ENCODE measurements around the gene TEX101. TPM values are rescaled to one million over a fixed set of nuclear protein-coding genes. Genes with fewer than 3 reads are reported as not detected.

TEX101 gene
- total RNA-seq, 6 experiments from 2014 or later = not detected

DNA sequence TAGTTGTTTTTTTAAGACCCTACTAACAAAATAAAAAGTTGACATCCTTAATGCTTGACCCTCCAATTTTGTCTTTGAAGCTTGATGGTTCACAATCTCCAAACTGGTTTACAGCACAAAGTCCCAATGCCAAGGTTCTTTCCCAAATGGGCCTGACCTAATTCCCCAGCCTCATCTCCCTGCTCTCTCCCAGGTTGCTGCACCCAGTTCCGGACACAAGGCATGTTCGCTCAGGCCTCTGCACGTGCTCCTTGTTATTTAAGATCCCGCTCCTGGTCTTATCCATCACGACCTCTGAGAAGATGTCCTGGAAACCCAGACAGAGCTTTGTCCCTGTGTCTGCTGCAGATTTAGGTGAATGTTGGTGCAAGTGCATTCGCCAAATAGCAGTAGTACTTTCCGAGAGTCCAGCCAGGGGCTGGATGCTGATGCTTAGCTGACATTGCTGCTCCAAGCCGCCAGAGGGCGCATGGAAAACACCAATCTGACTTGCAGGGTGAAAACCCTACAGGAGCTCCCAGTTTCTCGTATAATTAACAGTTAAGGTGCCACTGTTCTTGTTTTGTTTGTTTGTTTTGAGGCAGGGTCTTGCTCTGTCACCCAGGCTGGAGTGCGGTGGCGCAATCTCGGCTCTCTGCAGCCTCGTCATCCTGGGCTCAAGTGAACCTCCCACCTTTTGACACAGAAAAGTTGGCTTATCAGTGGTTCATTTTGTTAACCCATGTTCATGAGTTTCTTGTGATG is 32.2 kb downstream of the TEX101 start:
- H3K9me3 Mint-ChIP-seq = no peaks in the 10 kb centered on the region
- DNase-seq = peak; percentile 64
- TF ChIP-seq, protein P1, sequence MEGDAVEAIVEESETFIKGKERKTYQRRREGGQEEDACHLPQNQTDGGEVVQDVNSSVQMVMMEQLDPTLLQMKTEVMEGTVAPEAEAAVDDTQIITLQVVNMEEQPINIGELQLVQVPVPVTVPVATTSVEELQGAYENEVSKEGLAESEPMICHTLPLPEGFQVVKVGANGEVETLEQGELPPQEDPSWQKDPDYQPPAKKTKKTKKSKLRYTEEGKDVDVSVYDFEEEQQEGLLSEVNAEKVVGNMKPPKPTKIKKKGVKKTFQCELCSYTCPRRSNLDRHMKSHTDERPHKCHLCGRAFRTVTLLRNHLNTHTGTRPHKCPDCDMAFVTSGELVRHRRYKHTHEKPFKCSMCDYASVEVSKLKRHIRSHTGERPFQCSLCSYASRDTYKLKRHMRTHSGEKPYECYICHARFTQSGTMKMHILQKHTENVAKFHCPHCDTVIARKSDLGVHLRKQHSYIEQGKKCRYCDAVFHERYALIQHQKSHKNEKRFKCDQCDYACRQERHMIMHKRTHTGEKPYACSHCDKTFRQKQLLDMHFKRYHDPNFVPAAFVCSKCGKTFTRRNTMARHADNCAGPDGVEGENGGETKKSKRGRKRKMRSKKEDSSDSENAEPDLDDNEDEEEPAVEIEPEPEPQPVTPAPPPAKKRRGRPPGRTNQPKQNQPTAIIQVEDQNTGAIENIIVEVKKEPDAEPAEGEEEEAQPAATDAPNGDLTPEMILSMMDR (IDR thresholded peaks at IDR 0.05) = peak; percentile 99
- peaks cover 10% of the 10 kb centered on the region for H3K27me3 Mint-ChIP-seq (ENCODE audit: insufficient read depth)
- H3K36me3 Mint-ChIP-seq (ENCODE audit: low read depth) = no peaks in the 10 kb centered on the region
- H3K27ac Mint-ChIP-seq = no peak overlapping the region
- H3K4me1 Mint-ChIP-seq (ENCODE audit: low read depth) = peaks cover 8% of the 10 kb centered on the region
- no peak overlapping the region for H3K4me3 Mint-ChIP-seq

DNA sequence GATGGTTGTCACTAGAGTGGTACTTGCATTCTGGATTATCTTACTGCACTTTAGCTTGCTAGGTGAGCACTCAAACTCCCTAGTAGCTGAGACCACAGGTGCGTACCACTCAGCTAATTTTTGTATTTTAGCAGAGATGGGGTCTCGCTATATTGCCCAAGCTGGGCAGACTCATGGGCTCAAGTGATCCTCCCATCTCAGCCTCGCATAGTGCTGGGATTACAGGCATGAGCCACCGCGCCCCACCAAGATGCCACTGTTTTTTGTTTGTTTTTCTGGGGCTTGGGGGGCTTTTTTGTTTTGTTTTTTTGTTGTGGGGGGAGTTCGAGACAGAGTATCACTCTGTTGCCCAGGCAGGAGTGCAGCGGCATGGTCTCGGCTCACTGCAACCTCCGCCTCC is 33.0 kb downstream of the TEX101 start:
- no peak for DNase-seq
- Mint-ChIP-seq H3K4me1 (ENCODE audit: low read depth) (peaks cover 12% of the 10 kb centered on the region), H3K36me3 (ENCODE audit: low read depth) (peaks cover 5% of the 10 kb centered on the region), H3K9me3 (peaks cover 6% of the 10 kb centered on the region), H3K4me3 (no peak overlapping the region), H3K27ac (no peak overlapping the region), H3K27me3 (ENCODE audit: insufficient read depth) (peaks cover 10% of the 10 kb centered on the region)
- TF ChIP-seq, protein P1 (IDR thresholded peaks at IDR 0.05) = no peak

DNA sequence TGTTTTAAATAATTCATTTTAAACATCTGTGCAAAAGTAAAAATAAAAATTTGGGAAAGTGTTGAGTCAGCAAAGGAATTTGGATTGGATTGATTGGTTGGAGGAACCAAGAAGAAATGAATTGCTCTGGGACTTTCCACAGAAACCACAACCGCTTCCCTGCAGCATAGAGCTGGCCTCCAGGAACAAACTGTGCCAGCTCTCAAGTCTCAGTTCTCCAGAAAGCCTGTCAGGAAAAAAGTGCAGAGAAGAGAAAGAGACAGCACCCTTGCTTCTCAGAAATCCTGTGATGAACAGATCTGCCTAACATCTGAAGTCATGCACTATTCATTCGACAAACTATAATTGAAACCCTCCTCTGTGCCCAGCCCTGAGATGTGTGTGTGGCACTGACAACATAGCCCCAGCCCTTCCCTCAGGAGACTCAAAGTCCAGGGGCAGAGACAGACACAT is 35.9 kb downstream of the TEX101 start:
- H3K27me3 Mint-ChIP-seq (ENCODE audit: insufficient read depth) = peaks cover 4% of the 10 kb centered on the region; the same call in 1 of the 2 replicates
- TF ChIP-seq, protein P1 (IDR thresholded peaks at IDR 0.05) = no peak
- peaks cover 7% of the 10 kb centered on the region for H3K36me3 Mint-ChIP-seq (ENCODE audit: low read depth)
- peaks cover 8% of the 10 kb centered on the region for H3K9me3 Mint-ChIP-seq
- no peak for DNase-seq
- H3K4me3 Mint-ChIP-seq = no peak overlapping the region
- H3K4me1 Mint-ChIP-seq (ENCODE audit: low read depth) = peaks cover 13% of the 10 kb centered on the region
- no peak overlapping the region for H3K27ac Mint-ChIP-seq

DNA sequence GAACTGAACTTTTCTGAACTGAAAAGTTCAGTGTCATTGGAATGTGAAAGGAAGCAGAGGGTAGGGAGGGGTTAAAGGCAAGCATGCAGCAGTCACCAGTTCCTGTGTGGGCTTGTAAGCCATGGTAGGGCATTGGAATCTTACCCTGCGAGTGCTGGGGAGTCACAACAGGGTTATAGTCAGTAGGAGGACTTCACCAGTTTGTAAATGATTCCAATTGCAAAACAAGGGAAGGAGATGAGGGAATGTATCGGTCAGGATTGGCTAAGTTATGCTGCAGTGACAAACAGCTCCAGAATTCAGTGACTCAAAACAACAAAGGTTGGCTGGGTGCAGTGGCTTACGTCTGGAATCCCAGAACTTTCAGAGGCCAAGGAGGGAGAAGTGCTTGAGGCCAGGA is 37.9 kb downstream of the TEX101 start:
- Mint-ChIP-seq H3K27ac (no peak overlapping the region), H3K9me3 (peaks cover 8% of the 10 kb centered on the region), H3K4me3 (no peak overlapping the region), H3K4me1 (ENCODE audit: low read depth) (peaks cover 5% of the 10 kb centered on the region; the same call in 1 of the 2 replicates), H3K27me3 (ENCODE audit: insufficient read depth) (peaks cover 10% of the 10 kb centered on the region), H3K36me3 (ENCODE audit: low read depth) (peaks cover 7% of the 10 kb centered on the region)
- DNase-seq = no peak
- TF ChIP-seq, protein P1 (IDR thresholded peaks at IDR 0.05) = no peak

DNA sequence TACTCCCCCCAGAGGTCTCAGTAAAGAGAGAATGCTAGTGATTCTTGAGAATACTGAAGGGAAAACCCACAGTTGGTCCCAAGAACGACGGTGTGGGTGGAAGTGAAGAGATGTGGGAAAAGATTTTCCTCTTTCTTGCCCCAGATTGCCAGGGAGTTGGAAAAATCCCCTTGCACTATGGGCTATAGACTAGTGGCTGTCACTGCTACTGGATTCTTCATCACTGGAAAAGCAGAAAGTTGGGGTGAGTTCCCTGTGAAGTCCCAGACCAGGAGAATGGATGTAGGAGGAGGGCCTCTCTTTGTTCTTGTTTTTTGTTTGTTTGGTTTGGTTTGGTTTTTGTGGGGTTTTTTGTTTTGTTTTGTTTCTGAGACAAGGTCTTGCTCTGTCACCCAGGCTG is 39.3 kb downstream of the TEX101 start:
- H3K27me3 Mint-ChIP-seq (ENCODE audit: insufficient read depth) = peaks cover 10% of the 10 kb centered on the region

More for the DNA sequence above, 39.3 kb downstream of the TEX101 start:
- H3K9me3 Mint-ChIP-seq = peaks cover 8% of the 10 kb centered on the region
- peaks cover 7% of the 10 kb centered on the region for H3K36me3 Mint-ChIP-seq (ENCODE audit: low read depth)
- TF ChIP-seq, protein P1 (IDR thresholded peaks at IDR 0.05) = no peak
- DNase-seq = no peak
- no peak overlapping the region for H3K4me3 Mint-ChIP-seq
- no peak overlapping the region for H3K27ac Mint-ChIP-seq
- H3K4me1 Mint-ChIP-seq (ENCODE audit: low read depth) = peaks cover 5% of the 10 kb centered on the region; the same call in 1 of the 2 replicates
